Astrocyte (in vitro differentiated cells and primary cell): Measurements from ENCODE around the gene CNTNAP2. TPM values are rescaled to one million over a fixed set of nuclear protein-coding genes. Genes with fewer than 3 reads are reported as not detected.
A peak's percentile ranks its signal among the peaks of the same experiment; 100 is the strongest.

Source experiments
- DNase-seq: peaks from one replicate; pipeline ENCODE4 v3.0.0-alpha.2; 2010; ENCODE audit warnings: low read depth
- FAIRE-seq: peaks from 2 replicates; lab custom pipeline; 2011; peaks lifted over from hg19 to GRCh38; lab: Jason Lieb, UNC
- H2AFZ ChIP-seq: 2 replicates; pipeline ENCODE4 v1.6.0; 2012; ENCODE audit warnings: low read depth, low read length, inconsistent platforms
- H3K27ac ChIP-seq: 2 replicates; pipeline ENCODE4 v1.5.1; 2011; ENCODE audit warnings: low read depth, low read length, inconsistent platforms
- H3K27me3 ChIP-seq: 2 replicates; pipeline ENCODE4 v1.6.0; 2011; ENCODE audit warnings: low read length, inconsistent platforms; ENCODE audit not compliant: insufficient read depth
- H3K36me3 ChIP-seq: 2 replicates; pipeline ENCODE4 v1.5.1; 2011; ENCODE audit warnings: low read length, inconsistent platforms; ENCODE audit not compliant: insufficient read depth
- H3K4me1 ChIP-seq: 2 replicates; pipeline ENCODE4 v1.5.1; 2011; ENCODE audit warnings: low read length, inconsistent platforms; ENCODE audit not compliant: insufficient read depth
- H3K4me2 ChIP-seq: 2 replicates; pipeline ENCODE4 v1.6.0; 2012; ENCODE audit warnings: low read length, inconsistent platforms
- H3K4me3 ChIP-seq: 2 replicates; pipeline ENCODE4 v1.5.1; 2011; ENCODE audit warnings: low read depth, mild to moderate bottlenecking, low read length, inconsistent platforms; ENCODE audit not compliant: insufficient read depth
- H3K79me2 ChIP-seq: 2 replicates; pipeline ENCODE4 v1.6.0; 2012; ENCODE audit warnings: mild to moderate bottlenecking, low read length, inconsistent platforms; ENCODE audit not compliant: insufficient read depth
- H3K9ac ChIP-seq: 2 replicates; pipeline ENCODE4 v1.6.0; 2012; ENCODE audit warnings: mild to moderate bottlenecking, low read length, inconsistent platforms
- H3K9me3 ChIP-seq: 2 replicates; pipeline ENCODE4 v1.5.1; 2012; ENCODE audit warnings: low read depth, mild to moderate bottlenecking, low read length, inconsistent platforms; ENCODE audit not compliant: insufficient read depth
- H4K20me1 ChIP-seq: 2 replicates; pipeline ENCODE4 v1.6.0; 2012; ENCODE audit warnings: low read length, inconsistent platforms; ENCODE audit not compliant: insufficient read depth
- H3K27ac Mint-ChIP-seq: one replicate; pipeline ENCODE4 v1.8.0; 2021; ENCODE audit warnings: mild to moderate bottlenecking, mixed read lengths; ENCODE audit not compliant: unreplicated experiment
- H3K27me3 Mint-ChIP-seq: one replicate; pipeline ENCODE4 v1.8.0; 2021; ENCODE audit warnings: low read depth, mixed read lengths; ENCODE audit not compliant: unreplicated experiment
- H3K36me3 Mint-ChIP-seq: one replicate; pipeline ENCODE4 v1.8.0; 2021; ENCODE audit warnings: low read depth, mixed read lengths; ENCODE audit not compliant: unreplicated experiment
- H3K4me1 Mint-ChIP-seq: one replicate; pipeline ENCODE4 v1.8.0; 2021; ENCODE audit warnings: low read depth, mixed read lengths; ENCODE audit not compliant: unreplicated experiment
- H3K4me3 Mint-ChIP-seq: one replicate; pipeline ENCODE4 v1.8.0; 2021; ENCODE audit warnings: mild to moderate bottlenecking, moderate library complexity, mixed read lengths; ENCODE audit not compliant: unreplicated experiment
- H3K9me3 Mint-ChIP-seq: one replicate; pipeline ENCODE4 v1.8.0; 2021; ENCODE audit warnings: mild to moderate bottlenecking, mixed read lengths; ENCODE audit not compliant: unreplicated experiment
- CTCF ChIP-seq: IDR thresholded peaks from 2 replicates; pipeline ENCODE4 v1.5.1; 2011; ENCODE audit warnings: low read depth, mild to moderate bottlenecking, inconsistent platforms, low read length, moderate library complexity; ENCODE audit not compliant: insufficient read depth
- EZH2 ChIP-seq: IDR thresholded peaks from 2 replicates; pipeline ENCODE4 v1.6.1; 2012; ENCODE audit warnings: mild to moderate bottlenecking, low read length, inconsistent platforms; ENCODE audit not compliant: insufficient read depth
- total RNA-seq: library from RNA; stranded (reverse); gene quantifications from 2 replicates; pipeline ENCODE4 v1.2.1, GENCODE V29; 2021

CNTNAP2 gene
- total RNA-seq, 1 donor from 2014 or later: 20.0 TPM

GRCh38 chr7:147497246-147497645 lies 1380.6 kb downstream of the CNTNAP2 start:
- no peak for FAIRE-seq
- no peaks in the 10 kb centered on the region for H3K36me3 Mint-ChIP-seq
- H3K36me3 ChIP-seq: no peaks in the 10 kb centered on the region
- peaks cover 5% of the 10 kb centered on the region for H3K9me3 Mint-ChIP-seq
- no peak overlapping the region for H3K27ac Mint-ChIP-seq
- no peak overlapping the region for H3K4me2 ChIP-seq
- H4K20me1 ChIP-seq: no peaks in the 10 kb centered on the region
- TF ChIP-seq CTCF (no peak), EZH2 (no peak)
- H3K4me1 Mint-ChIP-seq: no peaks in the 10 kb centered on the region
- no peak for DNase-seq
- no peak overlapping the region for H3K9ac ChIP-seq
- H3K9me3 ChIP-seq: no peaks in the 10 kb centered on the region
- H3K79me2 ChIP-seq: no peaks in the 10 kb centered on the region
- no peaks in the 10 kb centered on the region for H3K27me3 Mint-ChIP-seq
- H3K27me3 ChIP-seq: no peaks in the 10 kb centered on the region
- H3K4me3 ChIP-seq: no peak overlapping the region
- H3K4me1 ChIP-seq: no peaks in the 10 kb centered on the region
- H2AFZ ChIP-seq: no peak overlapping the region
- H3K4me3 Mint-ChIP-seq: no peak overlapping the region
- no peak overlapping the region for H3K27ac ChIP-seq

- H3K4me1 Mint-ChIP-seq: no peaks in the 10 kb centered on the region
- Histone ChIP-seq H3K9me3 (no peaks in the 10 kb centered on the region), H2AFZ (no peak overlapping the region), H3K4me2 (no peak overlapping the region), H3K27ac (no peak overlapping the region), H3K4me3 (no peak overlapping the region), H3K4me1 (no peaks in the 10 kb centered on the region), H4K20me1 (no peaks in the 10 kb centered on the region), H3K79me2 (no peaks in the 10 kb centered on the region), H3K9ac (no peak overlapping the region), H3K27me3 (no peaks in the 10 kb centered on the region), H3K36me3 (no peaks in the 10 kb centered on the region)
- no peak for FAIRE-seq
- no peak overlapping the region for H3K4me3 Mint-ChIP-seq
- no peak overlapping the region for H3K27ac Mint-ChIP-seq
- no peak for TF ChIP-seq EZH2
- TF ChIP-seq CTCF: no peak
- H3K27me3 Mint-ChIP-seq: no peaks in the 10 kb centered on the region
- H3K9me3 Mint-ChIP-seq: peaks cover 5% of the 10 kb centered on the region
- no peaks in the 10 kb centered on the region for H3K36me3 Mint-ChIP-seq
- no peak for DNase-seq
Measured at GRCh38 chr7:147498081-147498480, 1381.5 kb downstream of the CNTNAP2 start.

- no peaks in the 10 kb centered on the region for H3K36me3 Mint-ChIP-seq
- no peaks in the 10 kb centered on the region for H3K79me2 ChIP-seq
- H3K27ac ChIP-seq: peak overlapping the region; percentile 84
- FAIRE-seq (no peak), DNase-seq (peak; percentile 35)
- H3K9me3 Mint-ChIP-seq: no peaks in the 10 kb centered on the region
- H3K27me3 Mint-ChIP-seq: no peaks in the 10 kb centered on the region
- H3K4me2 ChIP-seq: no peak overlapping the region
- H3K4me3 ChIP-seq: no peak overlapping the region
- TF ChIP-seq EZH2 (no peak), CTCF (no peak)
- peaks cover 8% of the 10 kb centered on the region for H3K4me1 Mint-ChIP-seq
- H3K4me3 Mint-ChIP-seq: no peak overlapping the region
- H2AFZ ChIP-seq: no peak overlapping the region
- peaks cover 7% of the 10 kb centered on the region for H3K4me1 ChIP-seq
- peak overlapping the region; percentile 48 for H3K9ac ChIP-seq
- no peaks in the 10 kb centered on the region for H3K36me3 ChIP-seq
- H3K27ac Mint-ChIP-seq: no peak overlapping the region
- H3K27me3 ChIP-seq: no peaks in the 10 kb centered on the region
- no peaks in the 10 kb centered on the region for H4K20me1 ChIP-seq
- no peaks in the 10 kb centered on the region for H3K9me3 ChIP-seq
Measured at GRCh38 chr7:147509035-147509501, 1392.5 kb downstream of the CNTNAP2 start.
